DND-41 (cell line): ENCODE results near the gene HLA-B.
"Not testable (repeated sequence)": the region's sequence is repeated elsewhere in the genome, so short reads cannot be mapped to it uniquely, and the experiment has no call there.

ENCODE experiments used
- ATAC-seq: fragments of 200-7000 bp; cut with Tn5 transposase; 3 replicates; pipeline ENCODE4 v1.9.1; 2021; ENCODE audit warnings: low read depth; ENCODE audit not compliant: insufficient read depth
- DNase-seq: peaks from one replicate; pipeline ENCODE4 v3.0.0-alpha.2; 2020
- H2AFZ ChIP-seq: 2 replicates; pipeline ENCODE4 v1.6.0; 2012; ENCODE audit warnings: low read depth, low read length
- H3K27ac ChIP-seq: 2 replicates; pipeline ENCODE4 v1.5.1; 2012; ENCODE audit warnings: low read length, inconsistent platforms
- H3K27me3 ChIP-seq: fragments of 200-600 bp; sonication (generic); 2 replicates; pipeline ENCODE4 v1.6.0; 2012; ENCODE audit warnings: low read length, mild to moderate bottlenecking, inconsistent platforms; ENCODE audit not compliant: insufficient read depth, poor library complexity
- H3K36me3 ChIP-seq: 2 replicates; pipeline ENCODE4 v1.5.1; 2012; ENCODE audit warnings: low read length, inconsistent platforms; ENCODE audit not compliant: insufficient read depth
- H3K4me1 ChIP-seq: 2 replicates; pipeline ENCODE4 v1.5.1; 2012; ENCODE audit warnings: mild to moderate bottlenecking, low read length; ENCODE audit not compliant: insufficient read depth
- H3K4me2 ChIP-seq: 2 replicates; pipeline ENCODE4 v1.6.0; 2012; ENCODE audit warnings: mild to moderate bottlenecking, moderate library complexity, low read length, inconsistent platforms; ENCODE audit not compliant: insufficient read depth
- H3K4me3 ChIP-seq, 2 experiments: fragments of 200-600 bp in 1 of 2; shearing (Covaris generic) in 1 of 2; 2 replicates each; pipeline ENCODE4 v1.5.1; 2012 to 2016; ENCODE audit warnings: inconsistent platforms in 2 of 2, low read length in 2 of 2, mild to moderate bottlenecking in 2 of 2, low read depth in 1 of 2, moderate library complexity in 1 of 2
- H3K79me2 ChIP-seq: 2 replicates; pipeline ENCODE4 v1.6.0; 2012; ENCODE audit warnings: low read length, inconsistent platforms; ENCODE audit not compliant: insufficient read depth
- H3K9ac ChIP-seq: 2 replicates; pipeline ENCODE4 v1.6.0; 2012; ENCODE audit warnings: low read depth, mild to moderate bottlenecking, inconsistent platforms, low read length, moderate library complexity
- H3K9me3 ChIP-seq: 2 replicates; pipeline ENCODE4 v1.5.1; 2012; ENCODE audit warnings: low read length, moderate library complexity, mild to moderate bottlenecking, inconsistent platforms; ENCODE audit not compliant: insufficient read depth, severe bottlenecking
- H4K20me1 ChIP-seq: 2 replicates; pipeline ENCODE4 v1.6.0; 2012; ENCODE audit warnings: low read length; ENCODE audit not compliant: insufficient read depth
- EZH2 ChIP-seq: IDR thresholded peaks from 3 replicates; pipeline ENCODE4 v1.6.1; 2012; ENCODE audit warnings: borderline replicate concordance, low read depth, mild to moderate bottlenecking, moderate library complexity, low read length, inconsistent platforms; ENCODE audit not compliant: severe bottlenecking
- TF ChIP-seq, protein P1 (sequence below): IDR thresholded peaks from 2 replicates; pipeline ENCODE4 v1.5.1; 2012; ENCODE audit warnings: borderline replicate concordance, low read length, moderate library complexity, mild to moderate bottlenecking; ENCODE audit not compliant: poor library complexity, severe bottlenecking; ENCODE audit errors: extremely low read depth

HLA-B gene

GRCh38 chr6:31395832-31396231, 38.9 kb upstream of the HLA-B start:
- no peaks in the 10 kb centered on the region; the same call in none of the 2 replicates for H3K36me3 ChIP-seq
- H3K9me3 ChIP-seq: no peaks in the 10 kb centered on the region
- no peaks in the 10 kb centered on the region for H4K20me1 ChIP-seq
- no peak overlapping the region for H3K9ac ChIP-seq
- H3K27me3 ChIP-seq: no peaks in the 10 kb centered on the region
- H2AFZ ChIP-seq: no peak overlapping the region
- TF ChIP-seq, protein P1, sequence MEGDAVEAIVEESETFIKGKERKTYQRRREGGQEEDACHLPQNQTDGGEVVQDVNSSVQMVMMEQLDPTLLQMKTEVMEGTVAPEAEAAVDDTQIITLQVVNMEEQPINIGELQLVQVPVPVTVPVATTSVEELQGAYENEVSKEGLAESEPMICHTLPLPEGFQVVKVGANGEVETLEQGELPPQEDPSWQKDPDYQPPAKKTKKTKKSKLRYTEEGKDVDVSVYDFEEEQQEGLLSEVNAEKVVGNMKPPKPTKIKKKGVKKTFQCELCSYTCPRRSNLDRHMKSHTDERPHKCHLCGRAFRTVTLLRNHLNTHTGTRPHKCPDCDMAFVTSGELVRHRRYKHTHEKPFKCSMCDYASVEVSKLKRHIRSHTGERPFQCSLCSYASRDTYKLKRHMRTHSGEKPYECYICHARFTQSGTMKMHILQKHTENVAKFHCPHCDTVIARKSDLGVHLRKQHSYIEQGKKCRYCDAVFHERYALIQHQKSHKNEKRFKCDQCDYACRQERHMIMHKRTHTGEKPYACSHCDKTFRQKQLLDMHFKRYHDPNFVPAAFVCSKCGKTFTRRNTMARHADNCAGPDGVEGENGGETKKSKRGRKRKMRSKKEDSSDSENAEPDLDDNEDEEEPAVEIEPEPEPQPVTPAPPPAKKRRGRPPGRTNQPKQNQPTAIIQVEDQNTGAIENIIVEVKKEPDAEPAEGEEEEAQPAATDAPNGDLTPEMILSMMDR: no peak
- no peak for TF ChIP-seq EZH2
- H3K27ac ChIP-seq: no peak overlapping the region
- H3K79me2 ChIP-seq: peaks cover 13% of the 10 kb centered on the region
- H3K4me3 ChIP-seq: no peak overlapping the region
- ATAC-seq (no peak), DNase-seq (no peak)
- peaks cover 28% of the 10 kb centered on the region for H3K4me1 ChIP-seq
- no peak overlapping the region for H3K4me2 ChIP-seq

DNA sequence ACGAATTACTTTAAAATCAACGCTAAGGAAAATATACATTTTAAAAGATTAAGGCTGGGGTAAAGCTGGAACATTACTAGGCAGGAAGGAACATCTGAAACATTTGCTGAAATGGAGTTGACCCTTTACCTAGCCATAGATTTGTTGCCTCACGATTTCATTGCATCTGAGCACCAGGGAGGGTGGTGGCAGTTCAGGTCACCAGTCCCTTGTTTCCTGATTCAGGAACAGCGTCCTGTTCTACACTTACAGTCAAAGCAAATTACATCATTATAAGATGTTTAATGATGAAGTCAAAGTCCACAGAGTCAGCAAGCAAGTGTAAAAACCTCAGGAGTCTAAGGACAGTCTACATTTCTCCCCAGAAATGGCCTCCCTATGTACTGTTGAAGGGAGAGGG, 37.4 kb upstream of the HLA-B start:
- no peaks in the 10 kb centered on the region; the same call in 1 of the 2 replicates for H3K36me3 ChIP-seq
- H3K9ac ChIP-seq: no peak overlapping the region
- H3K4me3 ChIP-seq: no peak overlapping the region
- H3K4me2 ChIP-seq: no peak overlapping the region
- H2AFZ ChIP-seq: no peak overlapping the region
- DNase-seq: no peak
- no peak for ATAC-seq
- no peak overlapping the region for H3K27ac ChIP-seq
- no peaks in the 10 kb centered on the region for H3K9me3 ChIP-seq
- no peaks in the 10 kb centered on the region for H3K27me3 ChIP-seq
- no peaks in the 10 kb centered on the region; the same call in 1 of the 2 replicates for H3K79me2 ChIP-seq
- TF ChIP-seq EZH2: no peak
- TF ChIP-seq, protein P1: no peak
- H3K4me1 ChIP-seq: peaks cover 28% of the 10 kb centered on the region
- H4K20me1 ChIP-seq: no peaks in the 10 kb centered on the region

GRCh38 chr6:31393932-31394331, 37.0 kb upstream of the HLA-B start:
- ATAC-seq (no peak), DNase-seq (no peak)
- Histone ChIP-seq H3K9me3 (no peaks in the 10 kb centered on the region), H3K9ac (no peak overlapping the region), H3K27ac (no peak overlapping the region), H3K4me3 (no peak overlapping the region), H3K4me1 (peaks cover 25% of the 10 kb centered on the region), H2AFZ (no peak overlapping the region), H3K36me3 (no peaks in the 10 kb centered on the region; the same call in 1 of the 2 replicates), H3K79me2 (no peaks in the 10 kb centered on the region; the same call in 1 of the 2 replicates), H3K27me3 (no peaks in the 10 kb centered on the region), H3K4me2 (no peak overlapping the region), H4K20me1 (no peaks in the 10 kb centered on the region)
- TF ChIP-seq, protein P1: no peak
- no peak for TF ChIP-seq EZH2

DNA sequence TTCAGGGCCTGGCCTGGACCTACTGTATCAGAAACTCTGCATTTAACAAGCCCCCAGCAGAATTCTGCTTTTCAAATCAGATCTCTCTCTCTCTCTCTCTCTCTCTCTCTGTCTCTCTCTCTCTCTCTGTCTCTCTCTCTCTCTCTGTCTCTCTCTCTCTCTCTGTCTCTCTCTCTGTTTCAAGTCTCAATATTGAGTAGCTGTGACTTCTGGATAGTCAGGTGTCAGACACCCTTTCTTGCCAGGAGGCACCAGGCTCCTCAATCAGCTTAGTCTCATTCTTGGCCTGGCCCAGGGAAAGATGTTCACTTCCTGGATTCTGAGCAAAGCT, 32.8 kb upstream of the HLA-B start:
- H3K36me3 ChIP-seq, H3K9ac ChIP-seq, H2AFZ ChIP-seq, H3K9me3 ChIP-seq, DNase-seq, H3K79me2 ChIP-seq, H4K20me1 ChIP-seq, H3K4me2 ChIP-seq, H3K4me3 ChIP-seq, H3K27ac ChIP-seq, H3K27me3 ChIP-seq, H3K4me1 ChIP-seq, ATAC-seq: not testable (repeated sequence)

- peak; percentile 66; the same call in 2 of the 3 replicates for ATAC-seq
These were observed 32.2 kb upstream of the HLA-B start for GRCh38 chr6:31388916-31389801.

More at GRCh38 chr6:31388916-31389801, 32.2 kb upstream of the HLA-B start:
- not testable (repeated sequence) for H3K4me2 ChIP-seq, H3K36me3 ChIP-seq, H3K4me1 ChIP-seq, H3K9ac ChIP-seq, H2AFZ ChIP-seq, H4K20me1 ChIP-seq, H3K4me3 ChIP-seq, H3K9me3 ChIP-seq, H3K27ac ChIP-seq, H3K79me2 ChIP-seq, DNase-seq, H3K27me3 ChIP-seq
